A204.1 (cell line): ENCODE data around the gene CYP2A6.

Experiments used
- FAIRE-seq: peaks from 2 replicates; lab custom pipeline; 2012; peaks lifted over from hg19 to GRCh38; lab: Jason Lieb, UNC

CYP2A6 gene

DNA sequence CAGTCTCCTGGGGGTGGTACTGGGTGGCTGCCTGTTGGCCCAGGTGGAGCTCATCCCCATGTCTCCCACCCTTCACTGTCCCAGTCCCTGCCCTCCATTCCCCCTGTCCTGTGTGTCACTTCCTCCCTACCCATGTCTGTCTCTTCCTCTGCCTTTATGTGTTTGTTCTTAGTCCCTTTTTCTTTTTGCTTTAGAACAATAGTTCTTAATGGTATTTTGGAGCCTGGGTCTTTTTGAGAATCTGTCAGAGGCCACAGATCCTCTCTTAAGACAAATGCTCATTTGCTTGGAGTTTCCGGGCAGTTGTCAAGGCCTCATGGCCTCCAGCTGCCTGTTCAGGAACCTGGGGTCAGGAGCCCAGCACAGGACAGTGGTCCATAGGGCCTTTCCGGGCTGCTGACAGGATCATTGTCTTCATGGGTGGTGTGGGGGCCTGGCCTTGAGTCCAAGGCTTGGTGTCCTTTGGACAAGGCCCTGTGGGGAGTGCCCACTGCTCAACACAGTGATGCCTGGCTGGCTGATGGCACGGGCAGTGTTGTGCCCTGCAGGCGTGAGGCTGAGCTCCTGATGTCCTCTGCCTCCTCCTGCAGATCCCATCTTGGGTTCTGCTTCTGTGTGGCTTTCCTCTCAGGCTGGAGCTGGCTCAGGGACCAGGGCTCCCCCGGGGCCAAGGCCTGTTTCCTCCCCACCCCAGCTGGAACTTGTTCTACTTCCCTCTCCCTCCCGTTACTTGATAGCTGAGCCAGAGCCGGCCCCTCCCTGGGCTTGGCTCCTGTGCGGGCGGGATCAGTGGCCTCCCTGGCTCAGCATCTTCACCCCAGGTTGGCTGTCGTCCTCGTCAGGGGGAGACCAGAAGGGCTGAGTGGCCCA is 47.7 kb downstream of the CYP2A6 start:
- no peak for FAIRE-seq

DNA sequence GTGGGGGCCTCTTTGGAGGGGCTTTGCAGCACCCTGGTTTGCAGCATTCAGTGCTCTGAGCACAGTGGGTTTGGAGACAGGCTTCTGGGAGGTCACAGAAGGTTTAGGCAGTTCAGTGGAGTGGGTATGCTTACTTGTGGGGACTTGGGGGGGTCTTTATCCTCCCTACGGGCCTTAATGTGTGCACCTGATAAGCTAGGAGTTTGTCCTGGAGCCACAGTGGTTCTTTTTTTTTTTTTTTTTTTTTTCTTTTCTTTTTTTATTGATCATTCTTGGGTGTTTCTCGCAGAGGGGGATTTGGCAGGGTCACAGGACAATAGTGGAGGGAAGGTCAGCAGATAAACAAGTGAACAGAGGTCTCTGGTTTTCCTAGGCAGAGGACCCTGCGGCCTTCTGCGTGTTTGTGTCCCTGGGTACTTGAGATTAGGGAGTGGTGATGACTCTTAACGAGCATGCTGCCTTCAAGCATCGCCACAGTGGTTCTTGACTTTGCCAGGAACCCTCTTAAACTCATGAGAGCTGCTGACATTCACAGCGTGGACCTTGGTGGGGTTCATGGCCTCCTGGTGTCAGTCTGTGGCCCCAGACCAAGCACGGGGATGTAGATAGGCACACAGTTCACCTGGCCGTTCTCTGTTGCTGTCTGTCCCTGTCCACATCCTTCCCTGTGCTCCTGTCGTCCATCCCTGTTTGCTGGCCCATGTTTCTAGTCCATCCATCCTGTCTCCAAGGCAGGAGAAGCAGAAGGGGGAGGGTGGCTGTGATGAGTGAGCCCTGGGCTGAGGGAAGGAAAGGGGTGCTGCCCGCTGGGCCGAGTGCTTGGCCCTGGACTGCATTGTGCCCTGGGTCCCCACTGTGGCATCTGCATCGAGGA is 48.6 kb downstream of the CYP2A6 start:
- no peak for FAIRE-seq

DNA sequence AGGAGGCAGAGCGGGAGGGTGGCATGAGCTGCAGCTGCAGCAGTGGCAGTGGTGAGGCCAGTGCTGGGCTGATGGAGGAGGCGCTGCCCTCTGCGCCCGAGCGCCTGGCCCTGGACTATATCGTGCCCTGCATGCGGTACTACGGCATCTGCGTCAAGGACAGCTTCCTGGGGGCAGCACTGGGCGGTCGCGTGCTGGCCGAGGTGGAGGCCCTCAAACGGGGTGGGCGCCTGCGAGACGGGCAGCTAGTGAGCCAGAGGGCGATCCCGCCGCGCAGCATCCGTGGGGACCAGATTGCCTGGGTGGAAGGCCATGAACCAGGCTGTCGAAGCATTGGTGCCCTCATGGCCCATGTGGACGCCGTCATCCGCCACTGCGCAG is 49.3 kb downstream of the CYP2A6 start:
- no peak for FAIRE-seq

DNA sequence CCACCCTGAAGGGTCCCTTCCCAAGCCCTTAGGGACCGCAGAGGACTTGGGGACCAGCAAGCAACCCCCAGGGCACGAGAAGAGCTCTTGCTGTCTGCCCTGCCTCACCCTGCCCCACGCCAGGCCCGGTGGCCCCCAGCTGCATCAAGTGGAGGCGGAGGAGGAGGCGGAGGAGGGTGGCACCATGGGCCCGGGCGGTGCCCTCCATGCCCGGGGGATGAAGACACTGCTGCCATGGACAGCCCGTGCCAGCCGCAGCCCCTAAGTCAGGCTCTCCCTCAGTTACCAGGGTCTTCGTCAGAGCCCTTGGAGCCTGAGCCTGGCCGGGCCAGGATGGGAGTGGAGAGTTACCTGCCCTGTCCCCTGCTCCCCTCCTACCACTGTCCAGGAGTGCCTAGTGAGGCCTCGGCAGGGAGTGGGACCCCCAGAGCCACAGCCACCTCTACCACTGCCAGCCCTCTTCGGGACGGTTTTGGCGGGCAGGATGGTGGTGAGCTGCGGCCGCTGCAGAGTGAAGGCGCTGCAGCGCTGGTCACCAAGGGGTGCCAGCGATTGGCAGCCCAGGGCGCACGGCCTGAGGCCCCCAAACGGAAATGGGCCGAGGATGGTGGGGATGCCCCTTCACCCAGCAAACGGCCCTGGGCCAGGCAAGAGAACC is 49.8 kb downstream of the CYP2A6 start:
- no peak for FAIRE-seq

DNA sequence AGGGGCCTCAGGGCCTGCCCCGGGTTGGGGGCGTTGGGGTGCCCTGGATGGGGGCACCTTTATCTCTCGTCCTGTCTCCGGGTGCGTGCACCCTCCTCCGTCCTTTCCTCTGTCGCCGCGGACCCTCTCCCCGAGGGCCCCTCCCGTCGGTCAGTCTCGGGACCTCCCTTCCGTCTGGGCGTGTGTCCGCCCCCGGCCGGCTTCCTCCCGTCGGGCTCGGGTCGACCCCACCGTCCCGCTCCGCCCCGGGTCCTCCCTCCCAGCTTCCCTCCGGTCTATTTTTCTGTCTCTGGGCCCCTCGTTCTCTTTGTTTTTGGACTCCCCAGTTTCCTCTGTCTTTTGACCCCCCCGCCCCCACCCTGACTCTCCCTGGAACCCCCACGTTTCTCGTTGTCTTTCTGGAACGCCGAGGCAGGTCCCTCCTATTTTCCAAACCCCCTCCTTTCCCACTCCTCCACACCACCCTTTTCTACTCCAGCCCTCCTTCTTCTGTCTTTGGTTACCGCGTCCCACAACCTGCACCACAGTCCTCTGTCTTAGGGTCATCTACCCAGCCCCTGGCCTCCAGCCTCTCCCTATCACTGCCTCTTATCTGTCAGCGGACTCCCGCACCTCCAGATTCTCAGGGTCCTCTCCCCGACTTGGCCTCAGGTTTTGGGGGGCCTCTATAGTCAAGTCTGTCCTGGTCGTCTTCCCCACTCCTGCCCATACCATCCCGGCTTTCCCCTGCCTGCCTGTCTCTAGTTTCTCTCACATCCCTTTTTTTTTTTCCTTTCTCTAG is 50.5 kb downstream of the CYP2A6 start:
- no peak for FAIRE-seq

DNA sequence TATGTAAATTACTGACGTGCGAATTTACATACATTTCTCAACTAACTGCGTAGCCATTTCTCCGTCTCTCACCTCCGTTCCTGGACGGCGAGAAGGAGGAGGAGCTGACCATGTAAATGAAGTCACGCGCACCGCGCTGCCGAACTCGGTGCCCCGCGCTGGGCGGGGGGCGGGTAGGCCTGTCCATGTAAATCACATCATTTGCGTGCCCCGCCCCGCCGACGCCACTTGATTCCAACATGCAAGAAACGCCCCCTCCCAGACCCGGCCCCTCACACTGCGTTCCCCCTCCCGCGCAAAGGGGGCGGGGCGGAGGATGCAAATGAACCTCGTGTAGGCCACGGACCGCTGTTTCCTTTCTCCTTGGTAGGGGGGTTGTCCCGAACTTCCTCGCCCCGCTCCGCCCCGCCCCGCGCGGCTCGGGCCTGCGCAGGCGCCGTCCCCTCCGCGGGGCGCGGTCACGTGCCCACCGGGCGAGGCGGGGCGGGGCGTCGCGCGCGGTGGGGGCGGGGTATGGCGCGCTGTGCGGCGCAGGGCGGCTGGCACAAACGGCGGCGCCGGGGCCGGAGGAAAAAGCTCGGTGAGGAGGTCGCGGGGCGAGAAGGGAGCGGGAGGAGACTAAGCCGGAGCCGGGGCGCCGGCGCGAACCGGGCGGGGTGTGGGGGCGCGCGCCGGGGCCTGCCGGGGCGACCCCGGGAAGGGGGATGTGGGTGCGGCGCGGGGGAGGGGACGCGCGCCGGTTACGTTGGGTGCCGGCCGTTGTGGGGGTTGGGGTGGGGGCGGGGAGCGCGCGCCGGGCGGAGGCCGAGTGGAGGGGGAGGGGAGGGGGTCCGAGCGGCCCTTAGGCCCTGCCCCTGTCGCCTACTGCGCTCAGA is 51.3 kb downstream of the CYP2A6 start, which contains the start of gene EGLN2:
Gene EGLN2, plus strand, starts transcription at position 509 of the 875 bp plus-strand sequence. CDS start 1,382 bp downstream, outside the sequence.
- peak; percentile 94 for FAIRE-seq

DNA sequence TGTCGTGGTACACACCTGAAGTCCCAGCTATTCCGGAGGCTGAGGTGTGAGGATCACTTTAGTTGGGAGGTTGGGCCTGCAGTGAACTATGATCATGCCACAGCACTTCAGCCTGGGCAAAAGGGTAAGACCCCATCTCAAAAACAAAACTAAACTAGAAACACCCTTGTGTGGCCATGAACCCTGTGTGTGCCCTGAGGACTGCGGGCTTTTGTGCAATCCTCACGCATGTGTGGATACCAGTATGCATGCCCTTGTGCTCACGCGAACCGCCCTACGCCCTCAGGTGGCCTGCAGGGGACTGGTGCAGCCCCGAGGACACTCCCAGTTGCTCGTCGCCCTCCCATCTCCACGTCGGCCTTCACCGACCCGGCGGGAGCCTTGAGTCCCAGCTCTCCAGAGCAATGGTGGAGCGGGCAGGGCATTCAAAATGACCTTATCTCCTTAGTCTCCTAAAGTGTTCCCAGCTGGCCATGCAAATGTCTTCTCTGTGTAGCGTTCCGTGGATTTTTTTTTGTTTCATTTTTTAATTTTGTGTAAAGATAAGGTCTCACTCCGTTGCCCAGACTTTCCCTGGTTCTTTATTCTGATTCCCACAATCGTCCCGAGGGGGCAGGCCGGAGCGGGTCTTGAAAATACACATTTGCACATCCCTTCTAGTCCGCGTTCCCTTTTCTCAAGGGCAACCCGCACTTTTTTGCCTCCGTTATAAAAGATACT is 52.1 kb downstream of the CYP2A6 start:
- no peak for FAIRE-seq

DNA sequence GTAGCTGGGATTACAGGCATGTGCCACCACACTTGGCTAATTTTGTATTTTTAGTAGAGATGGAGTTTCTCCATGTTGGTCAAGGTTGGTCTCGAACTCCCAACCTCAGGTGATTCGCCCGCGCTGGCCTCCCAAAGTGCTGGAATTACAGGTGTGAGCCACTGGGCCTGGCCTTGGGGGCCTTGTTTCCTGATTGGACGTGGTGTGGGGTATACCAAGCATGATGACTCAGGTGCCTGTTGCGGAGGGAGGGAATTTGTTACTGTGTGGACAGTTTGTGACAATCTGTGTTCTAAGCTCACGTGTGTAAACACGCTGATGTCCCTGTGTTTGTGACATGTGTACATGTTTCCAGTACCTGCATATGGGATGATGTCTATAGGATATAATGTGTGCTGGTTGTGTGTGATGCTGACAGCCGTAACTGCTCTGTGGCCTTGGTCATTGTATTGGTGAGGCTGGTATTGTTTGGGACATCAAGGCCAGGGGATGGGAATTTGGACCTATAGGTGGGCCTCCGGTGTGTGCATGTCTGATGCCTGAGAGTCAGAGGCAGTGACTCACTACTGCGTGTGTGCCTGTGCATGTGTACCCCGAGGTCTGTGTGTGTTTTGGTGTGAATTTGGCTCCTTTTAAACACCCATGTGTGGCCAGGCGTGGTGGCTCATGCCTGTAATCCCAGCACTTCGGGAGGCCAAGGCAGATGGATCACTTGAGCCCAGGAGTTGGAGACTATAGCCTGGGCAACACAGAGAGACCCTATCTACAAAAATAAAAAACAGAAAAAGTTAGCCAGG is 52.9 kb downstream of the CYP2A6 start:
- FAIRE-seq, result no peak
